GM12878 (cell line): ENCODE results near the gene TMUB1. TPM values are rescaled to one million over a fixed set of nuclear protein-coding genes. Genes with fewer than 3 reads are reported as not detected.

ENCODE experiments used
- ATAC-seq: fragments of 200-7000 bp; cut with Tn5 transposase; 3 replicates; pipeline ENCODE4 v1.9.1; 2020; ENCODE audit warnings: mild to moderate bottlenecking, moderate library complexity
- BruUV-seq: library from RNA; stranded (reverse); fragments of 400-500 nt; replicated peaks from 2 replicates; lab custom pipeline; 2021; lab: Mats Ljungman, UMichigan
- CTCF ChIA-PET: fragments of 300-600 bp; sonication (Branson Sonifier 250); formaldehyde crosslinking; extraction: SDS; loops from one replicate; lab custom pipeline; 2021; ENCODE audit warnings: inconsistent platforms; lab: Yijun Ruan, JAX
- POLR2A ChIA-PET: fragments of 350-600 bp; formaldehyde crosslinking; extraction: SDS; loops from one replicate; lab custom pipeline; 2021; ENCODE audit warnings: inconsistent platforms; lab: Charles Lee
- RAD21 ChIA-PET: fragments of 300-600 bp; sonication (Branson Sonifier 250); formaldehyde crosslinking; loops from one replicate; lab custom pipeline; 2023; ENCODE audit warnings: antibody characterized with exemption; ENCODE audit not compliant: unreplicated experiment; lab: Charles Lee
- SMC1A ChIA-PET: fragments of 300-600 bp; sonication (Branson Sonifier 250); formaldehyde crosslinking; loops from one replicate; lab custom pipeline; 2023; ENCODE audit not compliant: unreplicated experiment, uncharacterized antibody; lab: Charles Lee
- DNase-seq: peaks from one replicate; pipeline ENCODE4 v3.0.0-alpha.2; 2011; ENCODE audit warnings: low read depth, low spot score
- FAIRE-seq: peaks from 3 replicates; lab custom pipeline; 2011; peaks lifted over from hg19 to GRCh38; lab: Jason Lieb, UNC
- H2AFZ ChIP-seq: 2 replicates; pipeline ENCODE4 v1.6.0; 2011; ENCODE audit warnings: low read depth, low read length, control low read depth; ENCODE audit not compliant: control insufficient read depth
- H3K27ac ChIP-seq: 2 replicates; pipeline ENCODE4 v1.5.1; 2011; ENCODE audit warnings: control low read depth; ENCODE audit not compliant: control insufficient read depth, insufficient read depth
- H3K27me3 ChIP-seq, 2 experiments: replicated peaks in 1 of 2; 2 replicates each; pipeline versions ENCODE4 v1.6.0 to v1.6.1; 2011; ENCODE audit warnings: low read length in 1 of 2; ENCODE audit not compliant: control insufficient read depth in 2 of 2, insufficient read depth in 2 of 2
- H3K36me3 ChIP-seq, 2 experiments: 2 replicates each; pipeline ENCODE4 v1.5.1; 2011; ENCODE audit warnings: low read length in 1 of 2; ENCODE audit not compliant: control insufficient read depth in 2 of 2, insufficient read depth in 2 of 2
- H3K4me1 ChIP-seq: 2 replicates; pipeline ENCODE4 v1.6.1; 2011; ENCODE audit warnings: mild to moderate bottlenecking, low read length, moderate library complexity, mixed read lengths; ENCODE audit not compliant: control insufficient read depth, insufficient read depth
- H3K4me2 ChIP-seq: 2 replicates; pipeline ENCODE4 v1.6.0; 2011; ENCODE audit warnings: control low read depth; ENCODE audit not compliant: control insufficient read depth, insufficient read depth
- H3K4me3 ChIP-seq: fragments of 200-600 bp; sonication (generic); 2 replicates; pipeline ENCODE4 v1.5.1; 2016
- H3K79me2 ChIP-seq: 2 replicates; pipeline ENCODE4 v1.6.0; 2011; ENCODE audit warnings: low read length; ENCODE audit not compliant: control insufficient read depth, insufficient read depth
- H3K9ac ChIP-seq: 2 replicates; pipeline ENCODE4 v1.8.0; 2011; ENCODE audit warnings: low read length, control low read depth, mixed read lengths; ENCODE audit not compliant: control insufficient read depth, insufficient read depth
- H3K9me3 ChIP-seq: replicated peaks from 3 replicates; pipeline ENCODE4 v1.5.1; 2011; ENCODE audit warnings: mild to moderate bottlenecking, low read length; ENCODE audit not compliant: control insufficient read depth, insufficient read depth
- H4K20me1 ChIP-seq: 2 replicates; pipeline ENCODE4 v1.6.0; 2011; ENCODE audit not compliant: control insufficient read depth, insufficient read depth
- CBFB ChIP-seq: IDR thresholded peaks from 2 replicates; pipeline ENCODE4 v1.6.1; 2016; ENCODE audit warnings: antibody characterized with exemption, low read depth
- CEBPB ChIP-seq, 2 experiments: fragments of 150-350 bp in 1 of 2; IDR thresholded peaks; 2 replicates each; pipeline ENCODE4 v1.6.1; 2012 to 2014; ENCODE audit warnings: low read depth in 2 of 2, low read length in 2 of 2, borderline replicate concordance in 1 of 2, inconsistent platforms in 1 of 2
- CHD1 ChIP-seq: IDR thresholded peaks from 2 replicates; pipeline ENCODE4 v1.6.1; 2012; ENCODE audit warnings: low read depth, low read length, improper control_type of control experiment
- EP300 ChIP-seq, 2 experiments: fragments of 150-350 bp in 1 of 2; IDR thresholded peaks; 2 replicates each; pipeline ENCODE4 v1.6.1; 2011 to 2012; ENCODE audit warnings: low read depth in 2 of 2, low read length in 2 of 2, borderline replicate concordance in 1 of 2, improper control_type of control experiment in 1 of 2, inconsistent platforms in 1 of 2; ENCODE audit not compliant: control insufficient read depth in 1 of 2
- IRF4 ChIP-seq: IDR thresholded peaks from 2 replicates; pipeline ENCODE4 v1.6.1; 2011; ENCODE audit warnings: low read depth, low read length
- MTA2 ChIP-seq: fragments of 450-650 bp; IDR thresholded peaks from 2 replicates; pipeline ENCODE4 v1.6.1; 2016; ENCODE audit warnings: low read depth, mild to moderate bottlenecking, moderate library complexity
- MTA3 ChIP-seq: IDR thresholded peaks from 2 replicates; pipeline ENCODE4 v1.6.1; 2012; ENCODE audit warnings: low read length, inconsistent platforms, borderline replicate concordance
- MYC ChIP-seq: IDR thresholded peaks from 2 replicates; pipeline ENCODE4 v1.6.1; 2011; ENCODE audit warnings: mild to moderate bottlenecking, low read length, moderate library complexity, inconsistent platforms; ENCODE audit not compliant: insufficient read depth, insufficient replicate concordance, insufficient read length, severe bottlenecking
- NKRF ChIP-seq: fragments of 450-650 bp; conservative IDR thresholded peaks from 2 replicates; pipeline ENCODE4 v1.6.1; 2017; ENCODE audit warnings: mild to moderate bottlenecking, moderate library complexity
- PAX8 ChIP-seq: fragments of 450-650 bp; IDR thresholded peaks from 2 replicates; pipeline ENCODE4 v1.6.1; 2017; ENCODE audit warnings: mild to moderate bottlenecking, moderate library complexity
- PML ChIP-seq: IDR thresholded peaks from 2 replicates; pipeline ENCODE4 v1.6.1; 2012; ENCODE audit warnings: low read length, inconsistent platforms
- RCOR1 ChIP-seq: conservative IDR thresholded peaks from 2 replicates; pipeline ENCODE4 v1.6.1; 2012; ENCODE audit warnings: low read depth, low read length, improper control_type of control experiment
- SRF ChIP-seq, 2 experiments: IDR thresholded peaks; 2 replicates each; pipeline ENCODE4 v1.6.1; 2011; ENCODE audit warnings: low read depth in 2 of 2, low read length in 2 of 2, mild to moderate bottlenecking in 1 of 2, moderate library complexity in 1 of 2
- TCF12 ChIP-seq: IDR thresholded peaks from 2 replicates; pipeline ENCODE4 v1.6.1; 2011; ENCODE audit warnings: low read depth, mild to moderate bottlenecking, low read length
- ZNF384 ChIP-seq: IDR thresholded peaks from 2 replicates; pipeline ENCODE4 v1.6.1; 2012; ENCODE audit warnings: low read depth, mild to moderate bottlenecking, low read length, improper control_type of control experiment, borderline replicate concordance
- ZSCAN29 ChIP-seq: fragments of 450-650 bp; IDR thresholded peaks from 2 replicates; pipeline ENCODE4 v1.6.1; 2017; ENCODE audit warnings: mild to moderate bottlenecking, moderate library complexity
- WGBS: methylation state at CpG from one replicate; pipeline ENCODE4 v1.1.6; 2016; ENCODE audit warnings: low lambda C conversion rate; ENCODE audit not compliant: insufficient replicate concordance, insufficient coverage; ENCODE audit errors: missing lambda C conversion rate; 5-methylcytosine and 5-hydroxymethylcytosine counted together
- in situ Hi-C: fragments of 300-500 bp; cut with MboI; formaldehyde crosslinking; loops from 9 replicates; pipeline ENCODE4 v1.14.3; 2018; ENCODE audit warnings: mixed read lengths
- intact Hi-C: fragments of 100-400 bp; cut with micrococcal nuclease; formaldehyde crosslinking; loops from one replicate; pipeline ENCODE4 v1.14.2; 2022; ENCODE audit not compliant: unreplicated experiment
- polyA plus RNA-seq, 11 experiments: library from polyadenylated mRNA; depleted of rRNA in 4 of 11; unstranded in 6 of 11; stranded (reverse) in 5 of 11; fragments of >200 nt; fragmentation: Nextera tagmentation in 4 of 11; fragmentation: Illumina TruSeq in 1 of 11; extraction: Ambion mirVana in 4 of 11; extraction: Trizol in 1 of 11; gene quantifications; 1 replicate in 1 of 11; 2 replicates in 10 of 11; pipeline versions ENCODE4 v1.2.1 to v1.2.3, GENCODE V29; 2011 to 2016; ENCODE audit warnings: inconsistent platforms in 2 of 11, missing spikeins in 2 of 11, low read depth in 1 of 11
- total RNA-seq, 4 experiments: library from RNA; depleted of rRNA in 3 of 4; stranded (reverse); fragments of >200 nt in 3 of 4; fragmentation: Illumina TruSeq in 1 of 4; extraction: Trizol in 1 of 4; gene quantifications; 2 replicates each; pipeline versions ENCODE4 v1.2.1 to v1.2.3, GENCODE V29; 2013 to 2021

The TMUB1 gene
- total and polyA plus RNA-seq, 10 of the 15 experiments (the other 5 are each of a cell fraction or from before 2014, with no cell fraction given): 0.27 to 79.5 (median 41.3) TPM; not detected in 1

- no peak overlapping the region for H2AFZ ChIP-seq
- in situ Hi-C loops: no loop called here
- FAIRE-seq (no peak), ATAC-seq (no peak), DNase-seq (no peak)
- no peaks in the 10 kb centered on the region for H3K9me3 ChIP-seq
- CTCF ChIA-PET: no interaction called here
- POLR2A ChIA-PET: no interaction called here
- H3K4me1 ChIP-seq: no peaks in the 10 kb centered on the region
- no peaks in the 10 kb centered on the region; the same call in 1 of the 2 replicates for H4K20me1 ChIP-seq
- SMC1A ChIA-PET: interaction anchor here (1.2 kb wide), 1 partner anchor 17 kb away, joined by 3 read pairs; no protein-coding TSS in a partner anchor
- H3K27ac ChIP-seq: no peak overlapping the region
- no peaks in the 10 kb centered on the region for H3K27me3 ChIP-seq
- no peak overlapping the region for H3K4me3 ChIP-seq
- peaks cover 4 to 5% of the 10 kb centered on the region in 2 experiments; a peak in 2 of 4 replicates for H3K36me3 ChIP-seq
- TF ChIP-seq RCOR1 (no peak), ZSCAN29 (no peak), CHD1 (no peak), ZNF384 (no peak), EP300 (IDR thresholded peaks at IDR 0.05; ENCODE audit: borderline replicate concordance in 1 of 2, control insufficient read depth in 1 of 2, low read depth in 2 of 2, low read length in 2 of 2) (no peak), SRF (IDR thresholded peaks at IDR 0.05; ENCODE audit: low read depth in 2 of 2, low read length in 2 of 2) (no peak), TCF12 (no peak), CEBPB (IDR thresholded peaks at IDR 0.05; ENCODE audit: borderline replicate concordance in 1 of 2, low read depth in 2 of 2, low read length in 2 of 2) (no peak), IRF4 (no peak), MTA3 (no peak), PAX8 (no peak), MYC (no peak), MTA2 (no peak), CBFB (no peak), PML (no peak), NKRF (no peak)
- RAD21 ChIA-PET: no interaction called here
- no TSS peak for BruUV-seq
- H3K4me2 ChIP-seq: no peak overlapping the region
- no peak overlapping the region for H3K9ac ChIP-seq
- intact Hi-C loops: no loop called here
- H3K79me2 ChIP-seq: peaks cover 8% of the 10 kb centered on the region
- 86% methylated on average over 24 of the region's 24 CpGs for WGBS
These were observed 18.5 kb upstream of the TMUB1 start for GRCh38 chr7:151101621-151102396.
